Transverse colon (tissue), 4 donors: ENCODE data around the gene KRT7.

Experiments used
- POLR2A ChIP-seq: fragments of 450-650 bp; IDR thresholded peaks from one replicate; pipeline ENCODE4 v1.6.1; 2016; ENCODE audit warnings: antibody characterized with exemption, mild to moderate bottlenecking, moderate library complexity
- POLR2AphosphoS5 ChIP-seq, 3 donors: sonication (generic); formaldehyde crosslinking; IDR thresholded peaks; one replicate each; pipeline ENCODE4 v1.6.1; 2016; ENCODE audit warnings: antibody characterized with exemption in 3 of 3
- TF ChIP-seq, protein P1 (sequence below), 5 experiments: fragments of 200-600 bp in 3 of 5; fragments of 450-650 bp in 2 of 5; sonication (generic) in 3 of 5; IDR thresholded peaks; 1 replicate in 2 of 5; 2 replicates in 3 of 5; pipeline ENCODE4 v1.5.1; 2016 to 2017; ENCODE audit warnings: antibody characterized with exemption in 5 of 5, inconsistent platforms in 3 of 5, mild to moderate bottlenecking in 2 of 5, moderate library complexity in 1 of 5

DNA sequence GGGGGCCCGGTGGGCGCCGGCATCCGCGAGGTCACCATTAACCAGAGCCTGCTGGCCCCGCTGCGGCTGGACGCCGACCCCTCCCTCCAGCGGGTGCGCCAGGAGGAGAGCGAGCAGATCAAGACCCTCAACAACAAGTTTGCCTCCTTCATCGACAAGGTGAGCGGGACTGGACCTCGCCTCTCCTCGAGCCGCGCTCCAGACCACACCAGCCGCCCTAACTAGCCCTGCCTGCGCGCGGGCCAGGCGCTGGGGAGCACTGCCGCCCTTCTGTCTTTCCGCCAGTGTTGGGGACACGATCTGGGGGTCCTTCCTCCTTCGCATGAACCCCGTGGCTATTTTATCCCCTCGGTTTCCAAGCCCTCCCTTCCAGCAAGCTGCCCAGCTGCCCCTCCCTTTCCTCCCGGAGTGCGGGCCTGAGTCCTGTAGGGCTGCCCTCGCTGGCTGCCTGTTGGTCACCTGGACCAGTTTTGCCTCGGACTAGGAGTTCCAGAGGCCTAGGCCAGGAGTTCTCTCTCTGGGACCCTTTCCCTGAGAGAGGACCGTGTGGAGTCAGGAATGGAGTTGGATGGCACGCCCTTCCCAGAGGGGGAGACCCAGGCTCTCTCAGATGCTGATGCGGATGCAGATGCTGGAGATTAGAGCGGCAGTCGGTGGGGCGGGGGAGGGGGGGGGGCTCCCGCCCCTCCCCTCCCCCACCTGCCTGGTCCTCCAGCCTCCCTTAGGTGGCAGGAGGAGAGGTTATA lies 592 bp downstream of the KRT7 start:
- TF ChIP-seq, protein P1, sequence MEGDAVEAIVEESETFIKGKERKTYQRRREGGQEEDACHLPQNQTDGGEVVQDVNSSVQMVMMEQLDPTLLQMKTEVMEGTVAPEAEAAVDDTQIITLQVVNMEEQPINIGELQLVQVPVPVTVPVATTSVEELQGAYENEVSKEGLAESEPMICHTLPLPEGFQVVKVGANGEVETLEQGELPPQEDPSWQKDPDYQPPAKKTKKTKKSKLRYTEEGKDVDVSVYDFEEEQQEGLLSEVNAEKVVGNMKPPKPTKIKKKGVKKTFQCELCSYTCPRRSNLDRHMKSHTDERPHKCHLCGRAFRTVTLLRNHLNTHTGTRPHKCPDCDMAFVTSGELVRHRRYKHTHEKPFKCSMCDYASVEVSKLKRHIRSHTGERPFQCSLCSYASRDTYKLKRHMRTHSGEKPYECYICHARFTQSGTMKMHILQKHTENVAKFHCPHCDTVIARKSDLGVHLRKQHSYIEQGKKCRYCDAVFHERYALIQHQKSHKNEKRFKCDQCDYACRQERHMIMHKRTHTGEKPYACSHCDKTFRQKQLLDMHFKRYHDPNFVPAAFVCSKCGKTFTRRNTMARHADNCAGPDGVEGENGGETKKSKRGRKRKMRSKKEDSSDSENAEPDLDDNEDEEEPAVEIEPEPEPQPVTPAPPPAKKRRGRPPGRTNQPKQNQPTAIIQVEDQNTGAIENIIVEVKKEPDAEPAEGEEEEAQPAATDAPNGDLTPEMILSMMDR (IDR thresholded peaks at IDR 0.05): no peak
- TF ChIP-seq POLR2A: no peak
- TF ChIP-seq POLR2AphosphoS5 (IDR thresholded peaks at IDR 0.05): no peak
